Astrocyte of the spinal cord (primary cell): ENCODE data around the gene HS2ST1.
A peak's percentile ranks its signal among the peaks of the same experiment; 100 is the strongest.
"Not testable (repeated sequence)": the region's sequence is repeated elsewhere in the genome, so short reads cannot be mapped to it uniquely, and the experiment has no call there.

ENCODE experiments used
- DNase-seq: peaks from one replicate; pipeline ENCODE4 v3.0.0; 2011; ENCODE audit warnings: low read depth, low spot score
- H3K4me3 ChIP-seq: 2 replicates; pipeline ENCODE4 v1.5.1; 2011; ENCODE audit warnings: low read depth, mild to moderate bottlenecking, low read length, moderate library complexity
- CTCF ChIP-seq: IDR thresholded peaks from 2 replicates; pipeline ENCODE4 v1.5.1; 2012; ENCODE audit warnings: low read depth, mild to moderate bottlenecking, low read length, inconsistent platforms
- in situ Hi-C: cut with HindIII; loops from 2 replicates; pipeline ENCODE4 v1.10.0; 2017; ENCODE audit warnings: low sequenced_read_pairs

Gene HS2ST1

GRCh38 chr1:86960548-86960947, 46.1 kb downstream of the HS2ST1 start:
- in situ Hi-C loops = no loop called here
- no peak overlapping the region for H3K4me3 ChIP-seq
- no peak for DNase-seq
- TF ChIP-seq CTCF = no peak

GRCh38 chr1:86963841-86964240, 49.4 kb downstream of the HS2ST1 start:
- H3K4me3 ChIP-seq, DNase-seq, in situ Hi-C loops: not testable (repeated sequence)

GRCh38 chr1:86965012-86965826, 50.8 kb downstream of the HS2ST1 start:
- TF ChIP-seq CTCF = peak; percentile 77
- peak; percentile 36 for DNase-seq
- no peak overlapping the region for H3K4me3 ChIP-seq
- in situ Hi-C loops = no loop called here

GRCh38 chr1:86965827-86966182, 51.4 kb downstream of the HS2ST1 start:
- H3K4me3 ChIP-seq = no peak overlapping the region
- TF ChIP-seq CTCF = no peak
- DNase-seq = no peak
- in situ Hi-C loops = no loop called here

GRCh38 chr1:86970938-86971337, 56.5 kb downstream of the HS2ST1 start:
- no peak for TF ChIP-seq CTCF
- no peak overlapping the region for H3K4me3 ChIP-seq
- no peak for DNase-seq
- in situ Hi-C loops = no loop called here

- no peak for TF ChIP-seq CTCF
- H3K4me3 ChIP-seq = no peak overlapping the region
- DNase-seq = no peak
- in situ Hi-C loops = no loop called here
These were observed 57.3 kb downstream of the HS2ST1 start for GRCh38 chr1:86971778-86972177.

GRCh38 chr1:86972262-86972661, 57.8 kb downstream of the HS2ST1 start:
- no peak for DNase-seq
- no peak overlapping the region for H3K4me3 ChIP-seq
- in situ Hi-C loops = no loop called here
- no peak for TF ChIP-seq CTCF
